Pulmonary artery endothelial cell (primary cell): ENCODE data around the gene BLACAT1. TPM values are rescaled to one million over a fixed set of nuclear protein-coding genes. Genes with fewer than 3 reads are reported as not detected.
A peak's percentile ranks its signal among the peaks of the same experiment; 100 is the strongest.

ENCODE experiments used
- DNase-seq: peaks from one replicate; pipeline ENCODE4 v3.0.0-alpha.2; 2011; ENCODE audit warnings: low read depth, low spot score
- total RNA-seq: library from RNA; depleted of rRNA; stranded (reverse); fragments of >200 nt; gene quantifications from 2 replicates; pipeline ENCODE4 v1.2.3, GENCODE V29; 2014

BLACAT1 gene
- not detected in 2 replicates for total RNA-seq

DNA sequence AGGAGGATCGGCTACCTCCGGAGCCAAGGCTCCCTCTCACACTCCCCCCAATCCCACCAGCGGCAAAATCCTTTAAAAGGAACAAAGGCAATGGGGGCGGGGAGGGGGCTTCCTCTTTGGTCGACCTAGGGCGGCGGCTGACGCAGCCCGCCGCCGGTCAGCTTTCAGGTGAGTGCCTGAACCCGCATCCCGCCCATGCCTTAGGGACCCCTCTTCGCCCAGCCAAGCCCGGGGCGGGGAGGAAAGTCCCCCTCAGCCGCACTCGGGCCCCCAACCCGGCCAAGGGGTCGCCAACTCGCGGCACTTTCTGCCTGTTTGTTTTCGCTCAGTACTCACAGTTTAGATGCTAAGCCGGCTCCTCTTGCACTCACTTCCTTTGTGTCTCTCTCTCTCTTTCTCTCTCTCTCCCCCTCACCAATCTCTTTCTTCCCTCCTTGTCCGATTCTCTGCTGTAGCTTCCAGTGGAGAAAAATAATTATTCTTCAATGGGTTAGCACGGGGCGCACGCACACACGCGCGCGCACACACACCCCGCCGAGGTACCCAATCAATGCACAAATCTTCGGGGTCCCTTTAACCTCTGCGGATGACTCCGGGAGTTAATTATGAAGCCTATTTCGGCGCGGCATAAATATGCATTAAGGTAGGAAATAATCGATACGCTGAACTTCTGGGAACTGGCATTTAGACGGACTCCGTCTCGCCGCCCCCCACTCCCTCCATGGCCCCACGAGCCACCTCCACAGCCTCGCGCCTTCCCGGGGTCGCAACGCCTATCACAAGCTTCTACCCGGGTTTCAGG, at the start of gene BLACAT1:
BLACAT1 (minus strand) TSS at position 465 of the 802 bp plus-strand sequence.
- no peak for DNase-seq

DNA sequence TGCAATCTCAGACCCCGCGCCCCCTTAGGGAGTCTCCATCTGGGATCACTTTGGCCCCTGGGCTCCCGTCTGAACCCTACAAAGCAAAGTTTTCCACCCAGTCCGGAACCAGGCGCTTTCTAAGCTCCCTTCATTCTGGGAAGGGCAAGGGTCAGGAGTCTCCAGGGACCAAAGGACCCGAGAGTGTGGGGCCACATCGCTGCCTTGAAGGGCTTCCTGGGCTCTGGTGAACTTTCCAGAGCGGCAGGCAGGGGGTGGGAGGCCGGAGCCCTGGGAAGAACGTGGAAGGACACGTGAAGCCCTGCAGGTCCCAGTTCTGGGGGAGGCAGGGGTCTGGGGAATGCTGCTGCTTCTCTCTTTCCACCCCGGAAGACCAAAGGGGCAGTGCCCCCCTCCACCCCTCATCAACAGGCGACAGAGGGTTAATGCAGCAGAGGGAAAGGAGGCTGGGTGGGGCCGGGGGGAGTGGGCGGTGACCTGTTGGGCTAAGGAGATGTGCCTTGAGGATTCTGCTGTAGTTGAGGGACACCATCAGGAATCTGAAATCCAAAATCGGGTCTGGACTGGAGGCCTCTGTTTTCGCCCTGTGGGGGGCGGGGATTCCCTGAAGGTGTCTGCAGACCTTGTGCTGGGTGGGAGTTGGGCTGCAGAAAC, 49.4 kb upstream of the BLACAT1 start:
- no peak for DNase-seq

DNA sequence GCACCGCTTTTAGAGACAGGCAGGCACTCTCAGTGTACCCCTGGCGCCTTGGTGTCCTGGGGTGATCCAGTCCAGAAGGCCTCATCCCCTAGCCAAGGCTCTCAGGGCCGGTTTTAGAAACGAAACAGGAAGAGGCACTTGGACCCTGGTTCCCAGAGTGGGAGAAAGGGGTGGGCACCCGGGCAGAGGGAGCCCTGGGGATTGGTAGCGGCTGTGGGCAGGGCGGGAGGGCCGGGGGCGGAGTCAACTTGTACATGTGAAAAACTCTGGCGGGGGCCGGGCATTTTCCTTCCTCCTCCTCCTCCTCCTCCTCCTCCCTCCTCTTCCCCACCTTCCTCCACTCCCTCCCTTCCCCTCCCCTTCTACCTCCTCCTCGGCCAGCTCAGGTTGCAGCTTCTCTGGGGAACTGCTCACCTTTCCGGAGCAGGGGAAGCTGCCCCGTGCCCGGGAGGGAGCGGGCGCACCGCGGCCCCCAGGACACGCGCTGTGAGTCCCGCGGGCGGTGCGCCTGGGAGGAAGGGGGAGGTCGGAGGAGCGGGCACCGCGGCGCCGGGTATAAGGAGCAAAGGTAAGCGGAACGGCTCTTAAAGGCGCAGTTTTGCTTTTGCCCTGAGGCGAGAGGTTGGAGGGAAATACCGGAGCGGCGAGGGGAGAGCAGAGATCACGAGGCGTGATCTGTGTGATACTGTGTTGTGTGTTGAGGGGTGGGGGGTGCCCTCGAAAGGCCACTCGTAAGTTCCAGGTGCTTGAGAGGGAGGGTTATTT, 48.6 kb upstream of the BLACAT1 start, which contains the start of gene CDK18:
CDK18 (plus strand) TSS at position 359 of the 765 bp plus-strand sequence. CDS start 18,499 bp downstream, outside the sequence.
- DNase-seq = no peak

GRCh38 chr1:205502992-205503391, 47.1 kb upstream of the BLACAT1 start:
- no peak for DNase-seq

- DNase-seq = no peak
Observed at GRCh38 chr1:205502111-205502810, 46.4 kb upstream of the BLACAT1 start.

DNA sequence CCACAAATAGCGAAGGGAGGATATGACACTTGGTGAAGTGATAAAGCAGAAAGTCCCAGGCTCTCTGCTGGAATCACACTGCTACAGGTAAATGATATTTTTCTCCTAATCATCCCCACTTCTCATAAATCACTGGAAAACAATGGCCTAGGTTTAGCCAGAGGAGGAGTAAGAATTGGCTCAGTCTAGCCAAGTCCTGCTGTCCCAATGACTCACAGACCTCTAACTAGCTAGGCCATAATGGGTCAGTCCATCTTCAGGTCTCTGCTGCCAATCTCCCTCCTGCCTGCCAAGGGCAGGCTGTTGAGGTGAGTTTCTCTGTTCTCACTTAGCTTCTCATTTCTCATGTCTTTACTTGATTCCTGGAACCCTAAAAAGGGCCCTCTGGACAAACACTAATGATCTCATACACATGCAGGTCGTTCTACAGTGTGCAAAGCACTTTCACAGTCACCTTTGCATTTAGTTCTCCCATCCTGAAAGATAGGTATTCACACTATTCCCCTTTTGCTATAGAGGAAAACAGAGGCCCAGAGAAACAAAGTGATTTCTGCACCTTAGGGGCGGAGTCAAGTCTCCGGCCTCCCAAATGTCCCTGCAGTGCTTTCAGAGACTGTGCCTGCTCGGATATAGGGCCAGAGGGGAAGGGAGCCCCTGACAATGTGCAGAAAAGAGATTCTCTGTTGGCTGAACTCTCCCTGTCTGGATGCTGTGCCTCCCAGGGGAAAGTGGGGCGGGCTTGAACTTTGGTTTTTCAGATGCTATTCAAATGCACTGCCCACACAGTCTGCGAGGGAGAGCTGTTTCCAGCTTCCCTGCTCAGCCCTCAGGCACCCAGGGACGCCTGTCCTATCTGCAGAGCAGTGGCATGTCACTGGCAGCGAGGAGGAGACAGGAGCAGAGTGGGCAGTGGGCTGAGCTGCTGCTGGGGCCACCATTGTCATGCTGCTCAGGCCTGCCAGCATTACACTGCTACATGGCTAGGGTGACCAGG, 44.7 kb upstream of the BLACAT1 start:
- DNase-seq = no peak

GRCh38 chr1:205499789-205500188, 43.9 kb upstream of the BLACAT1 start:
- DNase-seq = no peak

GRCh38 chr1:205497351-205497750, 41.5 kb upstream of the BLACAT1 start:
- DNase-seq = no peak

- DNase-seq = no peak
Observed at GRCh38 chr1:205496661-205497060, 40.8 kb upstream of the BLACAT1 start.

DNA sequence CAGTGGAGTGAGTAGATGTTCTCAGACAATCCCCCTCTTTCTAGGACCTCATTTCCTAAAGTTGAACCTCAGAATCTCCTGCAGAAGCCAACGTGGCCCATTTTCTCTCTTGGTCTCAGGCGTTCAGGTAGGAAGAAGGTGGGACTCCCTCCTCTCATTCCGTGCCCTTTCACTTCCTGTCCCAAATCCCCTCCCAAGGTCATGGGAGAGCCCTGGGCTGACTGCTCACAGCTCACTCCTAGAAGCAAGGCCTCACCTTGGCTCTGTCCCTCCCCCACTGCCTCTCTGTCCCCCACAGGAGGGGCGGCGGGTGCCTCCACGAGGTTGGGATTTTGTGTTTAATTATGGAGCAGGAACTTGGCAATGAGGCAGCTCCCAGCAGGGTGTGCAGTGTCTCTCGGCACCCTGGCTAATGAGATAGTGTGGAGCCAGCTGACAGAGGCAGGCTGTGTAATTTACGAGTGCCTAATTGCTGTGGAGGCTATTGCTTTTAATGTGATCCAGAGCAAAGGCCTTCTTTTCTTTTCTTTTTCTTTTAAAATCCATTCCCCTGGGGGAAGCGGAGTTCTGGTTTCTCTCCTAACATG, 39.5 kb upstream of the BLACAT1 start:
- no peak for DNase-seq

DNA sequence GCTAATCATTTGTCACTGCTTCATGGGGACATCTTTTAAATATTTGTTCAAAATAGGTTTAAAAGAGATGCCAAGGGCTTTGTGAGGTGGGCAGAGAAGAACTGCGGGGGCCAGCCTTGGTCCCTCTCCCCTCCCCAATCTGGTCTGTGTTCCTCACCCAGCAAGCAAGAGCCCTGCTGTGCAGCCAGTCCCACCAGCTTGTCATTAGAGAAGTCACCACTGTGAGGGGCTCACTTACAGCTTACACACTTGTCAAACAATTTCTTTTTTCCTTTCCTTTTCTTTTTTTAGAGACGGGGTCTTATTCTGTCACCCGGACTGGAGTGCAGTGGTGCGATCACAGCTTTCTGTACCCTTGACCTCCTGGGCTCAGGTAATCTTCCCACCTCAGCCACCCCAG, 38.3 kb upstream of the BLACAT1 start:
- no peak for DNase-seq

- no peak for DNase-seq
Observed at GRCh38 chr1:205493241-205494085, 37.6 kb upstream of the BLACAT1 start.

- no peak for DNase-seq
Observed at GRCh38 chr1:205492774-205493173, 36.9 kb upstream of the BLACAT1 start.

GRCh38 chr1:205492201-205492667, 36.4 kb upstream of the BLACAT1 start:
- DNase-seq = no peak

GRCh38 chr1:205491794-205492193, 35.9 kb upstream of the BLACAT1 start:
- no peak for DNase-seq

DNA sequence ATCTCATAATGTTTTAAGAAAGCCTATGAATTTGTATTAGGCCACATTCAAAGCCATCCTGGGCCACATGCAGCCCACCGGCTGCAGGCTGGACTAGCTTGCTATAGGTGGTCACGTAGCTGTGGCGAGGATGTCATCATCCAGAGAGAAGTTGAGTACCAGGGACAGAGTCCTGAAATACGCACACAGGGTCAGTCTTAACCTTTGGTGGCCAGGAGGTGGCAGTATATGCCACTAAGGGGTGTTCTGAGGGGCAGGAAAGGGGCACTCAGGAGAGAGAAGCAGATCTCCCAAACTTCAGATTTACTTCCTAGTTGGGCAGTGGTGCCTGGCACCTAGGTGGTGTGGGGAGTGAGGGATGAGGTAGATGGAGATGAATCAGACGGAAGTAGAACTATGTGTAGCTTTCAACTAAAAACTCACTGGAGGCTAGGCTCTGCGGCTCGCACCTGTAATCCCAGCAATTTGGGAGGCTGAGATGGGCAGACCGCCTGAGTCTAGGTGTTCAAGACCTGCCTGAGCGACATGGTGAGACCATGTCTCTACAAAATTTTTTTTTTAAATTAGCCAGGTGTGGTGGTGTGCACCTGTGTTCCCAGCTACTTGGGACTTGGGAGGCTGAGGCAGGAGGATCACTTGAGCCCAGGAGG, 32.4 kb upstream of the BLACAT1 start:
- peak; percentile 8 for DNase-seq

DNA sequence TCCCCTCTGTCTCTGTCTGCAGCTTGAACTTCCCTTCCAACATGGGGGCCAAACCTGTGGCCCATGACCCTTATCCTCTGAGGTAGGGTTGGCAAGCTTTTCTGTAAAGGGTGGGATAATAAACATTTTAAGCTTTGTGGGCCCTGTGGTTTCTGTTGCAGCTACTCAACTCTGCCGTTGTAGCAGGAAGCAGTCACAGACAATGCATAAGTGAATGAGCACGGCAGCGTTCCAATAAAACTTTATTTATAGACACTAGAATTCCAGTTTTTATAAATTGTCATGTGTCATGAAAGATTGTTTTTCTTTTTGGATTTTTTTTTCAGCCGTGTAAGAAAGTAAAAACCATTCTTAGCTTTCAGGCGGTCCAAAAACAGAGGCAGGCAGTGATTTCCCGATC, 30.4 kb upstream of the BLACAT1 start:
- DNase-seq = no peak
